GM18520 (cell line): ENCODE data around the gene OR6S1.
"Not testable (repeated sequence)": the region's sequence is repeated elsewhere in the genome, so short reads cannot be mapped to it uniquely, and the experiment has no call there.

Experiments used
- ATAC-seq: cut with Tn5 transposase; IDR thresholded peaks from one replicate; pipeline ENCODE4 v1.9.1; 2021; ENCODE audit not compliant: unreplicated experiment

Gene OR6S1

GRCh38 chr14:20671597-20672283, 30.2 kb upstream of the OR6S1 start:
- no peak for ATAC-seq

DNA sequence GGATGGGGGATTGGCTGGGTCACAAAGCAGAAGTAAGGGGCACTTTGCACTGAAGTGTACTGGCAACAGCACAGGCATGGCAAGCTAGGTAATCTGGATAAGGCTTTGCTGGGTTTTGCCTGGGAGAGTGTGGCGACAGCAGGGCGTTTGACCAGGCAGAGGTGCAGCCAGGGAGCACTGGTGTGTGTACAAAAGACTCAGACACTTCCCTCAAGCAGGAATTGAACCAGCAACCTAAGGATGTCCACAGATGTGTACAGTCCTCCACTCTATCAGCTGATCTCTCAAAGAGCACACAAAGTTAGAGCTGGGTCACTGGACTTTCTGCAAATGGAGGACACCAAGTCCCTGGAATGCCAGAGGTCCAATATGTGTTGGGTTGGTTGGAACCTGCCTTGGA, 27.5 kb upstream of the OR6S1 start:
- ATAC-seq = no peak

- peak; percentile 72 for ATAC-seq
Observed at GRCh38 chr14:20667957-20668356, 26.5 kb upstream of the OR6S1 start.

DNA sequence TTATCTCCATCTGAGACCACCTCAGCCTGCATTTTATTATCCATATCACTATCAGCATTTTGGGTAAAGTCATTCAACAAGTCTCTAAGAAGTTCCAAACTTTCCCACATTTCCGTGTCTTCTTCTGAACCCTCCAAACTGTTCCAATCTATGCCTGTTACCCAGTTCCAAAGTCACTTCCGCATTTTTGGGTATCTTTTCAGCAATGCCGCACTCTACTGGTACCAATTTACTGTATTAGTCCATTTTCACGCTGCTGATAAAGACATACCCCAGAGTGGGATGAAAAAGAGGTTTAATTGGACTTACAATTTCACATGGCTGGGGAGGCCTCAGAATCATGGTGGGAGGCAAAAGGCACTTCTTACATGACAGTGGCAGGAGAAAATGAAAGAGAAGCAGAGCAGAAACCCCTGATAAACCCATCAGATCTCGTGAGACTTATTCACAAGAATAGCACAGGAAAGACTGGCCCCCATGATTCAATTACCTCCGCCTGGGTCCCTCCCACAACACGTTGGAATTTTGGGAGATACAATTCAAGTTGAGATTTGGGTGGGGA, 25.0 kb upstream of the OR6S1 start:
- ATAC-seq = not testable (repeated sequence)

DNA sequence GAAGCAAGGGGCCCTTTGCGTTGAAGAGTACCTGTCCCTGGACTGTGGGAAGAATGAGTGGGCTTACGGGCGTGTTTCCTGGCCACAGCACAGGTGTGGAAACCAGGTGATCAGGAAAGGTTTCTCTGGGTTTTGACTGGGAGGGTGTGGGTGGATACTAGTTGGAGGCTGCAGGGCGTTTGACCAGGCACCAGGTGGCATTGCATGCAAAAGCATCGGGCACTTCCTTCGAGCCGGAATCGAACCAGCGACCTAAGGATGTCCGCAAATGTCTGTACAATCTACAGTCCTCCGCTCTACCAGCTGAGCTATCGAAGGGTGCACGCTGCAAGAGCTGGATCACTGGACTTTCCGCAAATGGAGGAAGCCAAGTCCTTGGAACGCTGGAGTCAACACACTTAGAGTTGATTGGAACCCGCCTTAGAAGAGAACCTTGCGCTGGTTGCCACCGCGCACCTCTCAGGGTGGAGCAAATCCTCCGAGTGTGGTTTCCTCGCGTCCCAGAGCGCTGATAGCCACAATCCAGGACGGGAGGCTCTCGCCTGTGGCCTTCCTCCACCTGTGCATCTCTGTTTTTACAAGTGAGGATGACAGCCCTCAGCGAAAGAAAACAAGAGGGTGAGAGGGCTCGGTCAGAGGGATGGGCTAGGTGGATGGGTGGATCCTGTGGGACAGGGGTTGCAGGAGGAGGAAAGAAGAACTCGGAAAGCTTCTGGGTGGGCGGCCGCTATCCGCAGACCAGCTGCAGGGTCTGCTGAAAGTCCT, 21.7 kb upstream of the OR6S1 start:
- peak; percentile 46 for ATAC-seq

DNA sequence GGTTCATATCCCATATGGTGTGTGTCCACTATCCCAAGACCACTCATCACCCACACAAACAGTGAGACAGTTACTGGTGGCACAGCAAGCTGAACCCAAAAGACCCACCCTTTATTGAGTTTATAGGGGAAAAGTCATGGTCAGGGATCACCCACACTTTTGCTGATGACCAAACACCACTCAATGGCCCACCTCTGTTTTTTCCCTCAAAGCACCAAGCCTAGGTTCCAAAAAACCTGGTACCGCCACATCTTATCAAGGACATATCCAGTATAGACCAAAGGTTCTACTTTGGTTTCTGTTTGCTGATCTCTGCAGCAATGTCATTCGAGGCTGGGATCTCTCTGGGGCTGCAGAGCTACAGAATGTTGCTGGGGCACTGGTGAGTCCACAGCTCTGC, 19.7 kb upstream of the OR6S1 start:
- no peak for ATAC-seq

- ATAC-seq = no peak
Observed at GRCh38 chr14:20659813-20660395, 18.4 kb upstream of the OR6S1 start.

DNA sequence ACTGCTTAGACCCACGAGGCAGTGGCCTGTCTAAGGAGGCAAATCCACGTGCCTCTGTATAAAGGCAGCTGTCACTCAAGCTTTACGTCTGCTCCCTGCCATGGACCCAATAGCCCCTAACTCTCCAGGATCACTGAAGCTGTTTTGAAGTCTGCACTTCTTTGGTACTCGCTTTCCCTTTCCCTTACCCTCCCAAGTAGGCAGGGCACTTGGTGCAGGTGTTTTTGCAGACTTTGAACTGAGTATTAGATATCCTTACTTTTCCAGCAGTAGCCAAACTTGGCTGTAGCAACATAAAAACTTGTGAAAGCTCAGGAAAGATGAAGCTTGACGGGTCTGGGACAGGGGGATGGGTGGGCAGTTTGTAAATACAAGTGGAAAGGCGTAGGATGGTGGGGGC, 17.8 kb upstream of the OR6S1 start:
- no peak for ATAC-seq

GRCh38 chr14:20658246-20658645, 16.8 kb upstream of the OR6S1 start:
- ATAC-seq = no peak

DNA sequence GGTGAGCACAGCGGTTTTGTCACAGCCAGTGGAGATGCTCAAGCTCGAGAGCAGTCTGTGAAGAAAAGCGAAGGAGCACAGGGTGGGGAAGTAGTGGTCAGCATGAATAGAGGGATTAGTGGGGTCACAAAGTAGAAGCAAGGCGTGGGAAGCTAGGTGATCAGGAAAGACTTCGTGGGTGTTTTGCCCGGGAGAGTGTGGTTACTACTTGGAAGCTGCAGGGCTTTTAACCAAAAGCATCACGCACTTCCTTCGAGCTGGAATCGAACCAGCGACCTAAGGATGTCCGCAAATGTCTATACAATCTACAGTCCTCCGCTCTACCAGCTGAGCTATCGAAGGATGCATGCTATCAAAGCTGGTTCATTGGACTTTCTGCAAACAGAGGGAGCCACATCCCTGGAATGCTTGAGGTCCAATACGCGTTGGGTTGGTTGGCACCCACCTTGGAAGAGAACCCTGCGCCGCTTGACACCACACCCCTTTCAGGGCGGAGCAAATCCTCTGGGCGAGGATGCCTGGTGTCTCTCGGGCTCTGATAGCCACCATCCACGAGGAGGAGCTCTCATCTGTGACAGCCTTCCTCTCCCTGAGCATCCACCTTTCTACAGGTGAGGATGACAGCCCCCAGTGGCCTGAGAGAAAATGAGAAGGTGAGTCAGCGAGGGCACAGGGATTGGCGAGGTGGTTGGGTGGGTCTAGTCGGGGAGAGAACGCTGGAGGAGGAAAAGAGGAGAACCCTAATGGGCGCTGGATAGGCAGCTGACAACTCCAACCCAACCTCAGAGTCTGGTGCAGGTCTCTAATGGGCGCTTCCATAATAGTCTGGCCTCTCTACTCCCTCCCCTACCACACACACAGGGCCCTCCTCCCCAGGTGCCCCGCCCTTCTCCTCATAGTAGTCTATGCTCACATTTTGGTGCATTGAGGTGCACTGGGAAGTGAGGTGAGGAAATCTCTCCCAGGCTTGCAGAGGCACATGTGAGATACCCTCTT, 16.0 kb upstream of the OR6S1 start:
- ATAC-seq = no peak

DNA sequence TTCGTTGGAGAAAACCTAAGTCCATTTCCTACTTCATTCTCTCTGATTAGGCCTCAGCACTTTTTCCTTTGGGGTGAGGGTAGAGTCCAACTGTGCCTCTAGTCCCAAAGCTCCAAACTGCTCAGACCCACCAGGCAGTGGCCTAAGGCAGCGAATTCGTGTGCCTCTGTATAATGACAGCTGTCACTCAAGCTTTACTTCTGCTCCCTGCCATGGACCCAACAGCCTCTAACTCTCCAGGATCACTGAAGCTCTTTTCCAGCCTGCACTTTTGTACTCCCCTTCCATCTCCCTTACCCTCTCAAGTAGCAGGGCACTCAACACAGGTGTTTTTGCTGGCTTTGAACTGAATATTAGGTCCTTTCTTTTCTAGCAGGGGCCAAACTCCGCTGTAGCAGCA, 14.8 kb upstream of the OR6S1 start:
- no peak for ATAC-seq

- ATAC-seq = no peak
Observed at GRCh38 chr14:20655851-20656250, 14.4 kb upstream of the OR6S1 start.

DNA sequence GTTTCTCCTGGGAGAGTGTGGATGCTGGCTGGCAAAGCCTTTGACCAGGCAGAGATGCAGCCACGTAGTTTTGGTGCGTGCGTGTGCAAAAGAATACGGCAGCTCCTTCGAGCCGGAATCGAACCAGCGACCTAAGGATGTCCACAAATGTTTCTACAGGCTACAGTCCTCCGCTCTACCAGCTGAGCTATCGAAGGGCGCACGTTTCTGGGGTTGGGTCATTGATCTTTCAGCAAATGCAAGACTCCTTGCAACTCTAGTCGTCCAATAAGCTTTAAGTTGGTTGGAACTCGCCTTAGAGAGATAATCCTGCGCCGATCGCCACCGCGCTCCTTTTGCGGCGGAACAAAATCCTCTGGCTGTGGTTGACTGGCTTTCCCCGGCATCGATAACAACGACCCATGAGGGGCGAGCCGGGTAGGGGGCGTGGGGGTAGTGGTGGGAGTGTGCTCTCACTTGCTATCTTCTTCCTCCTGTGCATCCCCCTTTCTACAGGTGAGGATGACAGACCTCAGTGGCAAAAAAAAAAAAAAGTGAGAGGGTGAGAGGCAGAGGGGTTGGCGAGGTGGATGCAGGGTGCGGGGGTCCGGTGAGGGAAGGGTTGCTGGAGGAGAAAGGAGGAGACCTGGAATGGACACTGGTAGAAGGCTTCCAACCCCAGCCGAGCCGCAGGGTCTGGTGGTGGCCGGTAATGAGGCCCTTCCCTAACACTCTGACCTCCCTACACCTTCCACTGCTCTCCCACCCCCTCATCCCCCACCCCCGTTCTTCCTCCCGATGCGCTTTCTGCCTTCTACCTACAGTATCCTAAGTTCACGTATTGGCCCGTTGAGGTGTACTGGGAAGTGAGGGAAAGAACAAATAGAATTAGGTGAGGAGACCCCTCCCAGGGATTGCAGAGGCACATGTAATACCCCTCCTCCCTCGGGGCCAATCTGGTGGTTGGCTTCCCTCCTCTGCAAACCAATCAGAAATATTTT, 11.8 kb upstream of the OR6S1 start:
- ATAC-seq = no peak

DNA sequence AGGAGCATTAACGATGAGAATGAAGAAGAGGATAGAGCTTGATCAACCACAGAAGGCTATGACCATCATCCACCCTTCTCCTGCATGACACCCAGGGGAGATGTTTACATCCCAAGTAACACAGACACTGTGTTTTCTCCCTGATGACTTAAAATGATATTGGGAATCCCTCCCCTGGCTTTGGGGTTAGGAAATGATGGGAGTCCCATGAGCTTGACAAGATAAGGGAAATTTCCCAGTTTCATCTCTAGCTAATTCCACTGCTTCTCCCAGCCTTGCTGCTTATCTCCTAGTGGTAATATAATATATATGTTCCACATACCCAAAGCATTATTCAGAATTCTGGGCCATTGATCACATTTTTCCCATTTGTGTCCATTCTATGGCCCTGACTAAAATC, 4.0 kb upstream of the OR6S1 start:
- no peak for ATAC-seq

DNA sequence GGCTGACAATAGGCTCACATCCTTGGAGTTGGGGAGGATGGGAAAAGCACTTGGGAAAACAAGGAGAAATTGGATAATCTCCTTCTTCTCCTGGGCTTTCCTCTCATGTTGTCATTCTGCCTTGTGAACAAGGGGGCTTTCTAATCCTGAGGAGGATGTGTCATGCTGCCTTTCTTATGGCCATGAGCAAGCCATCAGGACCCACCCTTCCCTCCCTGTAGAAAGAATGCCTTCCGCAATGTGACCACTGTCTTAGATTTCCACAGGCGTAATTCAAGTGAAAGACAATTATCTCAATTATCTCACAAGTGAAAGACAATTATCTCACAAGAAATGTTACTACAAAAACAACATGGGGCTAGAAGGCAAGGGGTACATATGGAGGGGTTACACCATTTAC, 3.0 kb upstream of the OR6S1 start:
- no peak for ATAC-seq

DNA sequence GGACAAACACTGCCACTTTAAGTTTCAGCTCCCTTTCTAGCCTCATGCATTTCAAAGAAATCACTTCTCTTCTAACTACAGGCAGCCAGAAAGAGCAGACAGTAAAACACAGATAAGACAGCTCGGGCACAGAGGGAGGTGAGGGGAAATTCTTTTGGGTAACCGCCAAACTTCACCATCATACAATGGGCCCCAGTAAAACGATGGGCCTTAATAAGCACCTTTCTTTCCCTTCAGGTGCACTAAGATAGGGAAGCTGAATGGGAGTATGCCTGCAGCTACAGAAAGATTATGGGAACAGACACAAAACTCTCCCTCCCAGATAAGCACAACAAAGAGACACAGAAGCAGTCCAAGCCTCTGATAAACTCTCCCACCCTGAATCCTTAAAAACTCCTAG, 1.3 kb upstream of the OR6S1 start:
- not testable (repeated sequence) for ATAC-seq

GRCh38 chr14:20642182-20642581, 691 bp upstream of the OR6S1 start:
- no peak for ATAC-seq

GRCh38 chr14:20632831-20633691, 8.4 kb downstream of the OR6S1 start:
- peak; percentile 65 for ATAC-seq

GRCh38 chr14:20632448-20632830, 9.1 kb downstream of the OR6S1 start:
- ATAC-seq = no peak
